ENCODE measurements around the gene PPM1J. TPM values are rescaled to one million over a fixed set of nuclear protein-coding genes. Genes with fewer than 3 reads are reported as not detected.

The PPM1J gene
- total and polyA plus RNA-seq, 10 donors: 0.51 to 1.9 (median 1.4) TPM

DNA sequence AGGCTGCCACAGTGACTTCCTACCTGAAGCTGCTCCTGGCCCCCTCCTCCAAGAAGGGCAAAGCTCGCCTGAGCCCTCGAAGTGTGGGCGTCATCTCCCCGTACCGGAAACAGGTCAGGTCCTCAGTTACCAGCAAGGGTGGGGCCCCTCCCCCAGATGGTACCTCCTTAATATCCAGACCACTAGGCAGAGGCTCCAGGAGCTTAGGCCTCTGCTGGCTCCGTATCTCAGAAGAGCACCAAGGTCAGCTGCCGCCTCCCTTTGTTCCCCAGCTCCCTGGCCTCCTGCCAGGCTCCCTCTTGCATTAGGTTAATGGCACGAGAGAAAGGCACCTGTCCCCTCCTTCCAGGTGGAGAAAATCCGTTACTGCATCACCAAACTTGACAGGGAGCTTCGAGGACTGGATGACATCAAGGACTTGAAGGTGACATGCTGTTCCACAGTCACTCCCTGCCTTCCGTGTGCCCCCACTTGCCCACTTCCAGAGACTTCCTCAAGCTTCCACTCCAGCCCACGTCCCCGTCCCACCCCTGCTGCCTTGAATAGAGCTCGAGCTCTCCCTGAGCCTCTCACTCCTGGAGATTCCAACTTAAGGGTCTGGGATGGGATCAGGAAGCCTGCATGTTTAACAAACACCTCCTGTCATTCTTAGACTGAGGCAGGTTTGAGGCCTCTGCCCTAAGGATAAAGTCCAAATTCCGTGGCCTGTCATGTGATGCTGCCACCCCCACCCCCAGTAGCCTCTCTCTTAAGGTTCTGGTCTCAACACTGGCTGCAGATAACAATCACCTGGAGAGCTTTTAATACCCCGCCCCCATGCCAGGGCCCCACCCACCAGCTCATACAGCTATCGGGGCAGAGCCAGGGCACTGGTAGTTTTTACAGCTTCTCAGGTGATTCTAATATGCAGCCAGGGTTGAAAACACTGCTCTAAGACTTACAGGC lies 16.5 kb downstream of the PPM1J start:
- peaks cover 47 to 62% (median 56%) of the 10 kb centered on the region in 6 donors for H3K4me1 ChIP-seq
- intact Hi-C loops (cut with DNase I; ENCODE audit: low total_unique reads): no loop called here
- H3K9me3 ChIP-seq: no peaks in the 10 kb centered on the region
- peak; percentile 76 for DNase-seq
- peaks cover 0 to 98% (median 45%) of the 10 kb centered on the region in 6 donors for H3K36me3 ChIP-seq
- 61 to 80% (median 69%) methylated on average over 10 to 17 of the region's 17 CpGs for WGBS, 5 donors
- TF ChIP-seq POLR2AphosphoS5 (IDR thresholded peaks at IDR 0.05) (peak in 1 of 3 donors; percentile 61), POLR2A (IDR thresholded peaks at IDR 0.05) (no peak)
- H3K27me3 ChIP-seq (replicated peaks in 1 of 7): no peaks in the 10 kb centered on the region
- peak overlapping the region; percentile 4 to 97 (median 90) for H3K27ac ChIP-seq
- no peak overlapping the region for H3K4me3 ChIP-seq

DNA sequence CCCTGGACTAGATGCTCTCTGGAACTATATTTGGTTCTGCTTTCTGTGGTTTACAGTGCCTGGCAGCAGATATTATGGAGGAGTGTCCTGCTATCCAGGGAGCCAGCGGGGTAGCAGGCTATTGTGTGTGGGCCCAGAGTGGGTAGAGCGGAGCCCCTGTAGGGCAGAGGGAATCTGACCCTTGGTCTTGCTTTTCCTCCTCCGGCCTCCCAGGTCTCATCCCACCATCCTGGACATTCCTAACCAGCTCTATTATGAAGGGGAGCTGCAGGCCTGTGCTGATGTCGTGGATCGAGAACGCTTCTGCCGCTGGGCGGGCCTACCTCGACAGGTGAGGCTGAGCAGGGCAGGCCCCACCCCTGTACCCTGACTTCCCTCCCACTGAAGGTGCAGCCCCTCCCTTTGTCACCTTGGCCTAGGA lies 17.3 kb downstream of the PPM1J start:
- DNase-seq: peak; percentile 63
- Histone ChIP-seq H3K4me3 (no peak overlapping the region), H3K27ac (peak overlapping the region in 5 of 8 donors; percentile 87 to 97 (median 95)), H3K4me1 (peaks cover 39 to 53% (median 48%) of the 10 kb centered on the region in 6 donors), H3K36me3 (peaks cover 0 to 98% (median 51%) of the 10 kb centered on the region in 6 donors), H3K9me3 (no peaks in the 10 kb centered on the region), H3K27me3 (replicated peaks in 1 of 7) (no peaks in the 10 kb centered on the region)
- intact Hi-C loops (cut with DNase I; ENCODE audit: low total_unique reads): no loop called here
- 90 to 97% (median 93%) methylated on average over 9 of the region's 9 CpGs for WGBS, 5 donors
- TF ChIP-seq POLR2AphosphoS5 (IDR thresholded peaks at IDR 0.05) (peak in 1 of 3 donors; percentile 68), POLR2A (IDR thresholded peaks at IDR 0.05) (no peak)
- TF ChIP-seq, protein P1, sequence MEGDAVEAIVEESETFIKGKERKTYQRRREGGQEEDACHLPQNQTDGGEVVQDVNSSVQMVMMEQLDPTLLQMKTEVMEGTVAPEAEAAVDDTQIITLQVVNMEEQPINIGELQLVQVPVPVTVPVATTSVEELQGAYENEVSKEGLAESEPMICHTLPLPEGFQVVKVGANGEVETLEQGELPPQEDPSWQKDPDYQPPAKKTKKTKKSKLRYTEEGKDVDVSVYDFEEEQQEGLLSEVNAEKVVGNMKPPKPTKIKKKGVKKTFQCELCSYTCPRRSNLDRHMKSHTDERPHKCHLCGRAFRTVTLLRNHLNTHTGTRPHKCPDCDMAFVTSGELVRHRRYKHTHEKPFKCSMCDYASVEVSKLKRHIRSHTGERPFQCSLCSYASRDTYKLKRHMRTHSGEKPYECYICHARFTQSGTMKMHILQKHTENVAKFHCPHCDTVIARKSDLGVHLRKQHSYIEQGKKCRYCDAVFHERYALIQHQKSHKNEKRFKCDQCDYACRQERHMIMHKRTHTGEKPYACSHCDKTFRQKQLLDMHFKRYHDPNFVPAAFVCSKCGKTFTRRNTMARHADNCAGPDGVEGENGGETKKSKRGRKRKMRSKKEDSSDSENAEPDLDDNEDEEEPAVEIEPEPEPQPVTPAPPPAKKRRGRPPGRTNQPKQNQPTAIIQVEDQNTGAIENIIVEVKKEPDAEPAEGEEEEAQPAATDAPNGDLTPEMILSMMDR (IDR thresholded peaks at IDR 0.05 in 8 of 11, conservative IDR thresholded peaks at IDR 0.05 in 3 of 11): no peak

DNA sequence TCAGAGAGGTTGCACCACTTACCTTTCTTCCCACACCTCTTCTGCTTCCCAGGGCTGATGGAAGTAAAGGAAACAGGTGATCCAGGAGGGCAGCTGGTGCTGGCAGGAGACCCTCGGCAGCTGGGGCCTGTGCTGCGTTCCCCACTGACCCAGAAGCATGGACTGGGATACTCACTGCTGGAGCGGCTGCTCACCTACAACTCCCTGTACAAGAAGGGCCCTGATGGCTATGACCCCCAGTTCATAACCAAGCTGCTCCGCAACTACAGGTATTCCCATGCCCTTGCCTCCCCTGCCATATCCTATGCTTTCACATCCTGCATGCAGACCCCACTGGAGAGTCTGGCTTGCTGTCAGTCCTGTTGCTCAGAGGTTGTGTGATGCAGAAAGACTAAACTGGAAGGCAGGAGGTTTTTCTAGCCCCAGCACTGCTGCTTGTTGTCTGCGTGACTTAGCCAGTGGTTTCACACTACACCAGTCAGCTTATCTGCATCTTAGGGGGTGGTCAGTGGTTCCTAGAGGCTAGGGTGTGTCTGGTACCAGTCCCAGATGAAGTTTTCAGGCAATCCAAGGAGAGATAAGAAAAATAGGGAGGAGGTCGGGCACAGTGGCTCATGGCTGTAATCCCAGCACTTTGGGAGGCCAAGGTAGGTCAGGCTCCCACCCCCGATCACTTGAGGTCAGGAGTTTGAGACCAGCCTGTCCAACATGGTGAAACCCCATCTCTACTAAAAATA lies 18.4 kb downstream of the PPM1J start:
- WGBS, 5 donors: 84 to 94% (median 91%) methylated on average over 7 of the region's 7 CpGs
- H3K36me3 ChIP-seq: peaks cover 0 to 98% (median 56%) of the 10 kb centered on the region in 6 donors
- H3K4me1 ChIP-seq: peaks cover 28 to 43% (median 37%) of the 10 kb centered on the region in 6 donors
- intact Hi-C loops (cut with DNase I; ENCODE audit: low total_unique reads): no loop called here
- peak; percentile 52 for DNase-seq
- H3K27ac ChIP-seq: peak overlapping the region in 2 of 8 donors; percentile 3 to 97
- H3K27me3 ChIP-seq (replicated peaks in 1 of 7): no peaks in the 10 kb centered on the region
- TF ChIP-seq POLR2AphosphoS5 (IDR thresholded peaks at IDR 0.05) (no peak), POLR2A (IDR thresholded peaks at IDR 0.05) (no peak)
- TF ChIP-seq, protein P1 (IDR thresholded peaks at IDR 0.05 in 8 of 11, conservative IDR thresholded peaks at IDR 0.05 in 3 of 11): no peak
- no peaks in the 10 kb centered on the region for H3K9me3 ChIP-seq
- no peak overlapping the region for H3K4me3 ChIP-seq

DNA sequence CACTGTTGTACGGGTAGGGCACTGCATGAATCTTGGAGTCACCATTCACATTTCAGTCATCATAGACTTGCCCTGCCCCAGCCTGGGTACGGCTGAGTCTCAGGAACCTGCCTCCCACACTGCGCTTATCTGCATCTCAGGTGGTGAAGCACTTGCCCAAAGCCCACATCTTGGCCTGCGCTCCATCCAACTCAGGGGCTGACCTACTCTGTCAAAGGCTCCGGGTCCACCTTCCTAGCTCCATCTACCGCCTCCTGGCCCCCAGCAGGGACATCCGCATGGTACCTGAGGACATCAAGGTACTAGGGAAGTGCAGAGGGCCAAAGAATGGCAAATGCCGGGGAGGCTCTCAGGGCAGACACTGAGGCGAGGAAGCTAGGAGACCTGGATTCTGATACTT lies 19.9 kb downstream of the PPM1J start:
- H3K4me3 ChIP-seq: no peak overlapping the region
- TF ChIP-seq, protein P1 (IDR thresholded peaks at IDR 0.05 in 8 of 11, conservative IDR thresholded peaks at IDR 0.05 in 3 of 11): no peak
- TF ChIP-seq POLR2A (IDR thresholded peaks at IDR 0.05): no peak
- TF ChIP-seq POLR2AphosphoS5 (IDR thresholded peaks at IDR 0.05): no peak
- intact Hi-C loops (cut with DNase I; ENCODE audit: low total_unique reads): no loop called here
- H3K27ac ChIP-seq: no peak overlapping the region
- peak; percentile 70 for DNase-seq
- WGBS, 5 donors: 94 to 98% (median 95%) methylated on average over 7 to 9 of the region's 9 CpGs
- H3K27me3 ChIP-seq (replicated peaks in 1 of 7): no peaks in the 10 kb centered on the region
- H3K9me3 ChIP-seq: no peaks in the 10 kb centered on the region
- peaks cover 15 to 28% (median 24%) of the 10 kb centered on the region in 6 donors for H3K4me1 ChIP-seq
- peaks cover 0 to 100% (median 61%) of the 10 kb centered on the region in 6 donors for H3K36me3 ChIP-seq

Measured in spleen (tissue), 11 donors.